ENCODE measurements around the gene DDX4.

Gene DDX4

GRCh38 chr5:55820488-55820887 lies 82.6 kb downstream of the DDX4 start:
- in situ Hi-C loops (cut with MboI; ENCODE audit: low sequenced_read_pairs): no loop called here

GRCh38 chr5:55821731-55822512 lies 84.1 kb downstream of the DDX4 start:
- in situ Hi-C loops (cut with MboI; ENCODE audit: low sequenced_read_pairs): no loop called here

- in situ Hi-C loops (cut with MboI; ENCODE audit: low sequenced_read_pairs): no loop called here
Measured at GRCh38 chr5:55823151-55823796, 85.4 kb downstream of the DDX4 start.

- in situ Hi-C loops (cut with MboI; ENCODE audit: low sequenced_read_pairs): no loop called here
Measured at GRCh38 chr5:55829956-55830355, 92.1 kb downstream of the DDX4 start.

GRCh38 chr5:55832446-55832845 lies 94.6 kb downstream of the DDX4 start:
- in situ Hi-C loops (cut with MboI; ENCODE audit: low sequenced_read_pairs): no loop called here

GRCh38 chr5:55836191-55836590 lies 98.3 kb downstream of the DDX4 start:
- in situ Hi-C loops (cut with MboI; ENCODE audit: low sequenced_read_pairs): no loop called here

- in situ Hi-C loops (cut with MboI; ENCODE audit: low sequenced_read_pairs): no loop called here
Measured at GRCh38 chr5:55841976-55842375, 104.1 kb downstream of the DDX4 start.

GRCh38 chr5:55847837-55848236 lies 110.0 kb downstream of the DDX4 start:
- in situ Hi-C loops (cut with MboI; ENCODE audit: low sequenced_read_pairs): no loop called here

- in situ Hi-C loops (cut with MboI; ENCODE audit: low sequenced_read_pairs): no loop called here
Measured at GRCh38 chr5:55848783-55849182, 110.9 kb downstream of the DDX4 start.

GRCh38 chr5:55850839-55851674 lies 113.2 kb downstream of the DDX4 start, which contains the start of gene IL31RA:
Gene IL31RA, plus strand, starts transcription at chr5:55851357. Its CDS starts 214 bp downstream, at chr5:55851571.
- in situ Hi-C loops (cut with MboI; ENCODE audit: low sequenced_read_pairs): no loop called here

GRCh38 chr5:55851675-55851979 lies 113.8 kb downstream of the DDX4 start:
- in situ Hi-C loops (cut with MboI; ENCODE audit: low sequenced_read_pairs): no loop called here

- in situ Hi-C loops (cut with MboI; ENCODE audit: low sequenced_read_pairs): no loop called here
Measured at GRCh38 chr5:55852503-55852902, 114.6 kb downstream of the DDX4 start.

GRCh38 chr5:55853041-55853670 lies 115.3 kb downstream of the DDX4 start:
- in situ Hi-C loops (cut with MboI; ENCODE audit: low sequenced_read_pairs): no loop called here

GRCh38 chr5:55853818-55854217 lies 116.0 kb downstream of the DDX4 start:
- in situ Hi-C loops (cut with MboI; ENCODE audit: low sequenced_read_pairs): no loop called here

GRCh38 chr5:55855509-55855908 lies 117.6 kb downstream of the DDX4 start:
- in situ Hi-C loops (cut with MboI; ENCODE audit: low sequenced_read_pairs): no loop called here

- in situ Hi-C loops (cut with MboI; ENCODE audit: low sequenced_read_pairs): no loop called here
Measured at GRCh38 chr5:55856516-55857246, 118.8 kb downstream of the DDX4 start.

GRCh38 chr5:55857247-55857640 lies 119.4 kb downstream of the DDX4 start:
- in situ Hi-C loops (cut with MboI; ENCODE audit: low sequenced_read_pairs): no loop called here

GRCh38 chr5:55858104-55858503 lies 120.2 kb downstream of the DDX4 start:
- in situ Hi-C loops (cut with MboI; ENCODE audit: low sequenced_read_pairs): no loop called here

- in situ Hi-C loops (cut with MboI; ENCODE audit: low sequenced_read_pairs): no loop called here
Measured at GRCh38 chr5:55860288-55860687, 122.4 kb downstream of the DDX4 start.

- in situ Hi-C loops (cut with MboI; ENCODE audit: low sequenced_read_pairs): no loop called here
Measured at GRCh38 chr5:55860709-55861108, 122.8 kb downstream of the DDX4 start.
